Measurements from ENCODE around the gene D2HGDH. TPM values are rescaled to one million over a fixed set of nuclear protein-coding genes. Genes with fewer than 3 reads are reported as not detected.
"Not testable (repeated sequence)": the region's sequence is repeated elsewhere in the genome, so short reads cannot be mapped to it uniquely, and the experiment has no call there.

D2HGDH gene
- total and polyA plus RNA-seq, 2 experiments from 2014 or later: 3.7 to 17.3 TPM

DNA sequence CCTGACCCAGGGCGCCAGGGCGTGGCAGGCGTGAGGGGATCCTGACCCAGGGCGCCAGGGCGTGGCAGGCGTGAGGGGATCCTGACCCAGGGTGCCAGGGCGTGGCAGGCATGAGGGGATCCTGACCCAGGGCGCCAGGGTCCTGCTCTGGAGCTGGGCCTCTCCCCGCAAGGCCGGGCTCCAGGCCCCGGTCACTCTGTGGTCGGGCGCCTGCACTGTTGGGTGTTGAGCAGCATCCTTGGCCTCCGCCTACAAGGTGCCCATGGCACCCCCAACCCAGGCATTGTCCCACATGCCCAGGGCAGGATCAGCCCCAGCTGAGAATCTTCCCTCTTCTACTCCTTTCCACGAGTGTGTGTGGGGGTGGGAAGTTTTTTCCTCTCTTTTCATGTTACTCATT, 8.6 kb downstream of the D2HGDH start:
- H3K27ac Mint-ChIP-seq; H3K4me3 ChIP-seq; ATAC-seq; H3K4me1 Mint-ChIP-seq; H3K79me2 ChIP-seq (replicated peaks; ENCODE audit: insufficient read depth); H3K9me3 Mint-ChIP-seq; H3K4me1 ChIP-seq (ENCODE audit: insufficient read depth); H3K27me3 Mint-ChIP-seq (ENCODE audit: insufficient read depth, low read depth, poor library complexity); H3K27ac ChIP-seq (ENCODE audit: low read depth); H2AFZ ChIP-seq; H3K9me2 ChIP-seq (ENCODE audit: insufficient read depth); H3K27me3 ChIP-seq (ENCODE audit: insufficient read depth); H3F3A ChIP-seq (replicated peaks; ENCODE audit: low read depth); H3K4me2 ChIP-seq; DNase-seq (ENCODE audit: low spot score); H4K20me1 ChIP-seq (replicated peaks; ENCODE audit: insufficient read depth); H3K4me3 Mint-ChIP-seq; H3K36me3 ChIP-seq (ENCODE audit: insufficient read depth): not testable (repeated sequence)
- H3K36me3 Mint-ChIP-seq (ENCODE audit: low read depth): peaks cover 23% of the 10 kb centered on the region

DNA sequence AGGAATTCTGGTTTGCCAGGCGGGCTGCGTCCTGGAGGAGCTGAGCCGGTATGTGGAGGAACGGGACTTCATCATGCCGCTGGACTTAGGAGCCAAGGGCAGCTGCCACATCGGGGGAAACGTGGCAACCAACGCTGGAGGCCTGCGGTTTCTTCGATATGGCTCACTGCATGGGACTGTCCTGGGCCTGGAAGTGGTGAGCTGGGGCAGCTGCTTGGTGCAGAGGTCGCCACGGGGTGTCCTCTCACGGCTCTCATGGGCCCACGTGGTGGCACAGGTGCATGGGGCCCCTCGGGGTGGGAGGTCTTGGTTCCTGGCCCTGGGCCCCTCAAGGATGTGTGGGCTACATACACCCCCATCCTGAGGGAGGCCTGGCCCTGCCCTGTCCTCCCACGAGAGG, 9.2 kb downstream of the D2HGDH start:
- Histone ChIP-seq H3K27me3 (ENCODE audit: insufficient read depth) (no peaks in the 10 kb centered on the region), H3K4me1 (ENCODE audit: insufficient read depth) (no peaks in the 10 kb centered on the region), H3K36me3 (ENCODE audit: insufficient read depth) (no peaks in the 10 kb centered on the region), H3K79me2 (replicated peaks; ENCODE audit: insufficient read depth) (no peaks in the 10 kb centered on the region), H4K20me1 (replicated peaks; ENCODE audit: insufficient read depth) (no peaks in the 10 kb centered on the region), H2AFZ (no peak overlapping the region), H3K4me2 (no peak overlapping the region), H3K27ac (ENCODE audit: low read depth) (no peak overlapping the region), H3K4me3 (no peak overlapping the region), H3K9me2 (ENCODE audit: insufficient read depth) (no peaks in the 10 kb centered on the region), H3F3A (replicated peaks; ENCODE audit: low read depth) (no peaks in the 10 kb centered on the region)
- Mint-ChIP-seq H3K9me3 (no peaks in the 10 kb centered on the region), H3K27me3 (ENCODE audit: insufficient read depth, low read depth, poor library complexity) (peaks cover 6% of the 10 kb centered on the region), H3K27ac (no peak overlapping the region), H3K4me1 (no peaks in the 10 kb centered on the region), H3K4me3 (no peak overlapping the region), H3K36me3 (ENCODE audit: low read depth) (peaks cover 23% of the 10 kb centered on the region)
- ATAC-seq (no peak), DNase-seq (ENCODE audit: low spot score) (no peak)
- TF ChIP-seq, protein P1, sequence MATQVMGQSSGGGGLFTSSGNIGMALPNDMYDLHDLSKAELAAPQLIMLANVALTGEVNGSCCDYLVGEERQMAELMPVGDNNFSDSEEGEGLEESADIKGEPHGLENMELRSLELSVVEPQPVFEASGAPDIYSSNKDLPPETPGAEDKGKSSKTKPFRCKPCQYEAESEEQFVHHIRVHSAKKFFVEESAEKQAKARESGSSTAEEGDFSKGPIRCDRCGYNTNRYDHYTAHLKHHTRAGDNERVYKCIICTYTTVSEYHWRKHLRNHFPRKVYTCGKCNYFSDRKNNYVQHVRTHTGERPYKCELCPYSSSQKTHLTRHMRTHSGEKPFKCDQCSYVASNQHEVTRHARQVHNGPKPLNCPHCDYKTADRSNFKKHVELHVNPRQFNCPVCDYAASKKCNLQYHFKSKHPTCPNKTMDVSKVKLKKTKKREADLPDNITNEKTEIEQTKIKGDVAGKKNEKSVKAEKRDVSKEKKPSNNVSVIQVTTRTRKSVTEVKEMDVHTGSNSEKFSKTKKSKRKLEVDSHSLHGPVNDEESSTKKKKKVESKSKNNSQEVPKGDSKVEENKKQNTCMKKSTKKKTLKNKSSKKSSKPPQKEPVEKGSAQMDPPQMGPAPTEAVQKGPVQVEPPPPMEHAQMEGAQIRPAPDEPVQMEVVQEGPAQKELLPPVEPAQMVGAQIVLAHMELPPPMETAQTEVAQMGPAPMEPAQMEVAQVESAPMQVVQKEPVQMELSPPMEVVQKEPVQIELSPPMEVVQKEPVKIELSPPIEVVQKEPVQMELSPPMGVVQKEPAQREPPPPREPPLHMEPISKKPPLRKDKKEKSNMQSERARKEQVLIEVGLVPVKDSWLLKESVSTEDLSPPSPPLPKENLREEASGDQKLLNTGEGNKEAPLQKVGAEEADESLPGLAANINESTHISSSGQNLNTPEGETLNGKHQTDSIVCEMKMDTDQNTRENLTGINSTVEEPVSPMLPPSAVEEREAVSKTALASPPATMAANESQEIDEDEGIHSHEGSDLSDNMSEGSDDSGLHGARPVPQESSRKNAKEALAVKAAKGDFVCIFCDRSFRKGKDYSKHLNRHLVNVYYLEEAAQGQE (IDR thresholded peaks at IDR 0.05; ENCODE audit: unreplicated experiment): no peak
- no peak for TF ChIP-seq NANOG (IDR thresholded peaks at IDR 0.05; ENCODE audit: borderline replicate concordance)
- TF ChIP-seq, protein P2, sequence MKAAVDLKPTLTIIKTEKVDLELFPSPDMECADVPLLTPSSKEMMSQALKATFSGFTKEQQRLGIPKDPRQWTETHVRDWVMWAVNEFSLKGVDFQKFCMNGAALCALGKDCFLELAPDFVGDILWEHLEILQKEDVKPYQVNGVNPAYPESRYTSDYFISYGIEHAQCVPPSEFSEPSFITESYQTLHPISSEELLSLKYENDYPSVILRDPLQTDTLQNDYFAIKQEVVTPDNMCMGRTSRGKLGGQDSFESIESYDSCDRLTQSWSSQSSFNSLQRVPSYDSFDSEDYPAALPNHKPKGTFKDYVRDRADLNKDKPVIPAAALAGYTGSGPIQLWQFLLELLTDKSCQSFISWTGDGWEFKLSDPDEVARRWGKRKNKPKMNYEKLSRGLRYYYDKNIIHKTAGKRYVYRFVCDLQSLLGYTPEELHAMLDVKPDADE (IDR thresholded peaks at IDR 0.05): no peak
- TF ChIP-seq ZNF114 (CRISPR knock-in tag; IDR thresholded peaks at IDR 0.05): no peak
- TF ChIP-seq EZH2 (IDR thresholded peaks at IDR 0.05; ENCODE audit: low read depth, unreplicated experiment): no peak
- TF ChIP-seq, protein P3, sequence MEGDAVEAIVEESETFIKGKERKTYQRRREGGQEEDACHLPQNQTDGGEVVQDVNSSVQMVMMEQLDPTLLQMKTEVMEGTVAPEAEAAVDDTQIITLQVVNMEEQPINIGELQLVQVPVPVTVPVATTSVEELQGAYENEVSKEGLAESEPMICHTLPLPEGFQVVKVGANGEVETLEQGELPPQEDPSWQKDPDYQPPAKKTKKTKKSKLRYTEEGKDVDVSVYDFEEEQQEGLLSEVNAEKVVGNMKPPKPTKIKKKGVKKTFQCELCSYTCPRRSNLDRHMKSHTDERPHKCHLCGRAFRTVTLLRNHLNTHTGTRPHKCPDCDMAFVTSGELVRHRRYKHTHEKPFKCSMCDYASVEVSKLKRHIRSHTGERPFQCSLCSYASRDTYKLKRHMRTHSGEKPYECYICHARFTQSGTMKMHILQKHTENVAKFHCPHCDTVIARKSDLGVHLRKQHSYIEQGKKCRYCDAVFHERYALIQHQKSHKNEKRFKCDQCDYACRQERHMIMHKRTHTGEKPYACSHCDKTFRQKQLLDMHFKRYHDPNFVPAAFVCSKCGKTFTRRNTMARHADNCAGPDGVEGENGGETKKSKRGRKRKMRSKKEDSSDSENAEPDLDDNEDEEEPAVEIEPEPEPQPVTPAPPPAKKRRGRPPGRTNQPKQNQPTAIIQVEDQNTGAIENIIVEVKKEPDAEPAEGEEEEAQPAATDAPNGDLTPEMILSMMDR (conservative IDR thresholded peaks at IDR 0.05; ENCODE audit: low read depth in 2 of 2): no peak
- no peak for TF ChIP-seq EZH2phosphoT487 (IDR thresholded peaks at IDR 0.05; ENCODE audit: unreplicated experiment)
- TF ChIP-seq STAT1 (IDR thresholded peaks at IDR 0.05; ENCODE audit: unreplicated experiment): no peak
- TF ChIP-seq JUNB (IDR thresholded peaks at IDR 0.05; ENCODE audit: unreplicated experiment): no peak
